Endometrial microvascular endothelial cells (primary cell): ENCODE results near the gene VAV1. TPM values are rescaled to one million over a fixed set of nuclear protein-coding genes. Genes with fewer than 3 reads are reported as not detected.
"Not testable (repeated sequence)": the region's sequence is repeated elsewhere in the genome, so short reads cannot be mapped to it uniquely, and the experiment has no call there.

Experiments used
- in situ Hi-C: cut with HindIII; loops from 2 replicates; pipeline ENCODE4 v1.10.0; 2017; ENCODE audit warnings: low sequenced_read_pairs, low pct_unique_long_range_greater_than_20kb; ENCODE audit errors: inconsistent ontology term
- total RNA-seq: library from RNA; depleted of rRNA; stranded (reverse); fragments of >200 nt; gene quantifications from one replicate; pipeline ENCODE4 v1.2.3, GENCODE V29; 2015; ENCODE audit errors: inconsistent ontology term

The VAV1 gene
- total RNA-seq, 1 donor from 2014 or later, result not detected

DNA sequence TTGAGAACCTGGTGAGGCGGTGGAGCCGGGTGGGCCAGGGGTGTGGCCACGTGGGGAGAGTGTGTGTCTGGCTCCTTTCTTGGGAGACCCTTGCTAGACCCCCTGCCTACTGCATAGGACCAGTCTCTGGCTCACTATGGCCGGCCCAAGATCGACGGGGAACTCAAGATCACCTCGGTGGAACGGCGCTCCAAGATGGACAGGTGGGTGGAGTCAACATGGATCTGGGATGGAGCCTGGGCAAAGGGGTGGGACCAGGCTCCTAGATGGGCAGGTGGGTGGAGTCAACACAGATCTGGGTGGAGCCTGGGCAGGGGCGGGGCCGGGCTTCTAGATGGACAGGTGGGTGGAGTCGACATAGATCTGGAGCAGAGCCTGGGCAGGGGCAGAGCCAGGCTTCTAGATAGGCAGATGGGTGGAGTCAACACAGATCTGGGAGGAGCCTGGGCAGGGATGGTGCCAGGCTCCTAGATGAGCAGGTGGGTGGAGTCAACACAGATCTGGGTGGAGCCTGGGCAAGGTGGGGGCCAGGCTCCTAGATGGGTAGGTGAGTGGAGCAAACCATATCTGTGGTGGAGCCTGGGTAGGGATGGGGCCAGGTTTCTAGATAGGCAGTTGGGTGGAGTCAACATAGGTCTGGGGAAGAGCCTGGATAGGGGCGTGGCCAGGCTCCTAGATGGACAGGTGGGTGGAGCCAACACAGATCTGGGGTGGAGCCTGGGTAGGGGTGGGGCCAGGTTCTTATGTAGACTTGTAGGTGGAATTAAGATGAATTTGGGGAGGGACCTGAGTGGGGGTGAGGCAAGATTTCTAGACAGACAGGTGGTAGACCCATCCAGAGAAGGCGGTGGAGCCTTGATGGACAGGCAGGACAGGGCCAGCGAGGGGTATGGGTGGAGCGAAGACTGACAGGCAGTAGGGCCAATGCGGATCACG lies 56.5 kb downstream of the VAV1 start:
- in situ Hi-C loops, result no loop called here

DNA sequence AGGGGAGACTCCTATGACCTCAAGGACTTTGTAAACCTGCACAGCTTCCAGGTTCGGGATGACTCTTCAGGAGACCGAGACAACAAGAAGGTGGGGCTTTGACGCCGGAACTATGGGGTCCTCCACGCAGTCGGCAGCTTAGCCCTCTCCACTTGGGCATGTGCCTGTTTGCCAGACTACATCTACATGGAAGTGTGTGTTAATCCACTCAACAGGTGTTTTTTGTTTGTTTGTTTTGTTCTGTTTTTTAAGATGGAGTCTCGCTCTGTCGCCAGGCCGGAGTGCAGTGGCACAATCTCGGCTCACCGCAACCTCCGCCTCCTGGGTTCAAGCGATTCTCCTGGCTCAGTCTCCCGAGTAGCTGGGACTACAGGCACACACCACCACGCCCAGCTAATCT lies 57.3 kb downstream of the VAV1 start:
- in situ Hi-C loops, result not testable (repeated sequence)

DNA sequence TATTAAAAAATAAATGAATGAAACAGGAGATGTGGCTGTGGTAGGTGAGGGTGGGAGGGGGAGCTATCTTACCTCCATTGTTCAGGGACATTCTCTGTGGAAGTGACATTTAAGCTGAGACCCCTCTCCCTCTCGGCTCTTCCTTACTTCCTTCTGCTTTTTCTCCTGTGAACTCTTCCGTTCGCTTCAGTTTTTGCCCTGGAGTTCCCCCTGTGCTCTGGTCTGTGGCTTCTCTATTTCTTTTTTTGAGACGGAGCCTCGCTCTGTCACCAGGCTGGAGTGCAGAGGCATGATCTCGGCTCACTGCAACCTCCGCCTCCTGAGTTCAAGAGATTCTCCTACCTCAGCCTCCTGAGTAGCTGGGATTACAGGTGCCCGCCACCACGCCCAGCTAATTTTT lies 58.6 kb downstream of the VAV1 start:
- in situ Hi-C loops, result not testable (repeated sequence)

DNA sequence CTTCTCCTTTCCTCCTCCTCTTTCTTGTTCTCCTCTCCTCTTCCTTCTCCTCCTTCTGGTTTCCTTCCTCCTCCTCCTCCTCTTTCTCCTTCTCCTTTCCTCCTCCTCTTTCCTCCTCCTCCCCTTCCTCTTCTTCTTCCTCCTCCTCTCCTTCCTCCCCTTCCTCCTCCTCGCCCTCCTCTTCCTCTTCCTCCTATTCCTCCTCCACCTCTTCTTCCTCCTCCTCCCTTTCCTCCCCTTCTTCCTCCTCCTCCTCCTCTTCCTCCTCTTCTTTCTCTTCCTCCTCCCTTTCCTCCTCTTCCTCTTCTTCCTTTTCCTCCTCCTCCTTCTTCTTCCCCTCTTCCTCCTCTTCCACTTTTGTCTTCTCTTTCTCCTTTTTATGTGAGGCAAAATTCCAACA lies 59.9 kb downstream of the VAV1 start:
- in situ Hi-C loops, result no loop called here

DNA sequence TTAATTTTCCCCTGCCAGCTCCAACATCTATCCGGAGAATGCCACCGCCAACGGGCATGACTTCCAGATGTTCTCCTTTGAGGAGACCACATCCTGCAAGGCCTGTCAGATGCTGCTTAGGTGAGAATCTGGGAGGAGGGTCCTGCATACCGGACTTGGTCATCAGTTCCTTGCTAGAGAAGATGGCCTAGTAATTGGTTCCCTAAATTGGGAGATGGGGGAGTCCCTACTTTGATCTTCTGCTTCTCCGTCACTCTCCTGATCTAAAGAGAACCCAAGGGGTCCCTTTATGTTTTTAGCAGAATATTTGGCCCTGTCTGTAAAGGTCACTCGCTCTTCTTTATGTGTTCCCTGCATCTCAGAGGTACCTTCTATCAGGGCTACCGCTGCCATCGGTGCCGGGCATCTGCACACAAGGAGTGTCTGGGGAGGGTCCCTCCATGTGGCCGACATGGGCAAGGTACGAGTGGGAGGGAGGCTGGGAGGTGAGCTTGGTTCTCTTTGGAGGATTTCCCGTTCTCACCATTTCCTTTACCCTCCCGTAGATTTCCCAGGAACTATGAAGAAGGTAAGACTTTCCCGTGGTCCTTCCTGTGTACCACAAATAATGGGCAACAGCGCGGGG lies 60.8 kb downstream of the VAV1 start:
- in situ Hi-C loops, result no loop called here

DNA sequence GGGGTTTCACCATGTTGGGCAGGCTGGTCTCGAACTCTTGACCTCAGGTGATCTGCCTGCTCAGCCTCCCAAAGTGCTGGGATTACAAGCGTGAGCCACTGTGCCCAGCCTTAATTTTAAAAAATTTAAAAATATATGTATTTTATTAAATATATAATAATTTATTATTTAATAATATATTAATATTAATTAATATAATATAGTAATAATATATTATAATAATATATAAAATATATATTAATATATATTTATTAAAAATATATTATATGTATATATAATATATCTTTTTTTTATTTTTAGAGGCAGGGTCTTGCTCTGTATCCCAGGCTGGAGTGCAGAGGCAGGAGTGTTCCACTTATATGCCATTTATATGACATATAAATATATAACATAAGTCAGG lies 61.9 kb downstream of the VAV1 start:
- in situ Hi-C loops, result no loop called here

DNA sequence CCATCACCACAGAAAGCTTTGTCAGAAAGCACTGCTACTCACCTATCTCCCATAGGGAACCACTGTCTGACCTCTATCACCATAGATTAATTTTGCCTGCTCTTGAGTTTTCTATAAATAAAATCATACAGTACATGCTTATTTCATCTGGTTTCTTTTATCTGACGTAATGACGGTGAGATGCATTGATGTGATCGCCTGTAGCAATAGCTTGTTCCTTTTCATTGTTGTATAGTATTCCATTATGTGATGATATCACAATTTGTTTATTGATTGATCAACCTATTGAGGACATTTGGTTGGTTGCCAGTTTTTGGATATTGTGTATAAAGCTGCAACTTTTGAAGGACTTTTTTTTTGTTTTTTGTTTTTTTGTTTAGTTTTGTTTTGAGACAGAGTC lies 63.0 kb downstream of the VAV1 start:
- in situ Hi-C loops, result no loop called here

DNA sequence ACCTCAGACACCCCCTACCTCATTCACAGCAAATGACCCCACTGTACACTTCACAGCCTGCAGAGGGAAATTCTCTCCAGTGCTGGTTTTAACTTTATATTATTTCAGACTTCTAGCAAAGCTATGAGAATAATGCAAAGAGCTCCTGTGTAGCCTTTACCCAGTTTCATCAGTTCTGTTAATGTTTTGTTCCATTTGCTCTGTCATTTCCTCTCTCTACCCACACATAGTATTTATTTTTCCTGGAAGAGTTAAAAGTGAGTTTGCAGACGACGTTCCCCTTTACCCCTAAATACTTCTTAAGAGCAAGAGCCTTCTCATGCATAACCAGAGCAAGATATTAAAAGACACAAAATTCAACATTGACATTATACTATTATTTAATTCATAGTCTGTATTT lies 65.0 kb downstream of the VAV1 start:
- in situ Hi-C loops, result no loop called here

DNA sequence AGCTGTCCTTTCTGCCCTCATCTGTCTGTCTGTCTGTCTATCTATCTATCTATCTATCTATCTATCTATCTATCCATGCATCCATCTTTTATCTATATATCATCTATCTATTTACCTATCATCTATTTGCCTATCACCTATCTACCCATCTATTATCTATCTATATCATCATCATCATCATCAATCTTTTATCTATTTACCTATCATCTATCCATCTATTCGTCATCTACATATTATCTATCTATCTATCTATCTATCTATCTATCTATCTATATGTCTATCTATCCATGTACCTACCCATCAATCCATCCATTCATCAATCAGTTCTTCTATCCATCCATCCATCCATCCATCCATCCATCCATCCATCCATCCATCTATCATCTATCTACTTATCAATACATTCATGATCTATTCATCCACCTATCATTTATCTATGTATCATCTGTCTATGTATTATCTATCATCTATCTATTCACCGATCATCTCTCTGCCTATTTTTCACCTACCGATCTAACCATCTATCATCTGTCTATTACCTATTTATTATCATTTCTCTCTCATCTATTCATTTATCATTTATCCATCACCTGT lies 65.7 kb downstream of the VAV1 start:
- in situ Hi-C loops, result no loop called here

DNA sequence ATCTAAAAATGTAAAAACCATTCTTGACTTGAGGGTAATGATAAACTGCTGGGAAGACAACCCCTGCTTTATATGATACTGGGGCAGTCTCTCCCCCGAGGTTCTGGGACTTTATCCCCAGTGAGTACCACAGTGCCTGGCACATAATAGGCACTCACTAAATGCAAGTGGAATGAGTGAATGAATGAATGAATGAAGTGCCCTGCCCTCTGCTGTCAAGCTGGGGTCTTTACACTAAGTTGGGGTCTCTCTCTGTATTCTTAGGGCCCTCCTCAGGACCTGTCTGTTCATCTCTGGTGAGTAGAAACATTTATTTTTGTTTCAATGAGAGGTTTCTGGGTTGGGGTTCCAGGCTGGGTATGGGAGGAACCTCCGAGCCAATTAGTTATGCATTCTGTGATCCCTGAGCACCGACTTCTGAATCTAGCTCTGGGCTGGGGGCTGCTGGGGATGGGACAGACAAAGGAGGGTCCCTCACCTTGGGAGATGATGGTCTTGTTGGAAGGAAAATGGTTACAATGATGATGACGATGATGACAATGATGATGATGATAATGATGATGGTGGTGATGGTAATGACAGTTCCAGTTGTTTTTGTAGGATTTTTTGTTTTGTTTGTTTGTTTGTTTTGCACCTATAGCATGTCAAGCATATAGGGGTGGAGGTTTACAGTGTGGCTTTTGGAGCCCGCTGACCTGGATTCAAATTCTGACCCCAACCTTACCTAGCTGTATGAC lies 70.5 kb downstream of the VAV1 start:
- in situ Hi-C loops, result no loop called here

DNA sequence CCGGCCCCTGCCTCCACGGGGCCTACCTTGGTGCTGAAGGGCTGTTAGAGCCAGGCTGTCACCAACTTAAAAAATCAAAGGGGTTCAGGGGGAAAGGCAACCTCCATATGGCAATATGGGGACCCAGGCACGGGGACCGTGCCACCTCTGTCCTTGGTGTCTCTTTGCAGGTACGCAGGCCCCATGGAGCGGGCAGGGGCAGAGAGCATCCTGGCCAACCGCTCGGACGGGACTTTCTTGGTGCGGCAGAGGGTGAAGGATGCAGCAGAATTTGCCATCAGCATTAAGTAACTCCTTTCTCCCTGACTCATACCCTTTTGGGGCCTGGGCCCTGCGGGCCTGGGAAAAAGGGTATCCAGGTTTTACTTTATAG lies 75.3 kb downstream of the VAV1 start:
- in situ Hi-C loops, result no loop called here

DNA sequence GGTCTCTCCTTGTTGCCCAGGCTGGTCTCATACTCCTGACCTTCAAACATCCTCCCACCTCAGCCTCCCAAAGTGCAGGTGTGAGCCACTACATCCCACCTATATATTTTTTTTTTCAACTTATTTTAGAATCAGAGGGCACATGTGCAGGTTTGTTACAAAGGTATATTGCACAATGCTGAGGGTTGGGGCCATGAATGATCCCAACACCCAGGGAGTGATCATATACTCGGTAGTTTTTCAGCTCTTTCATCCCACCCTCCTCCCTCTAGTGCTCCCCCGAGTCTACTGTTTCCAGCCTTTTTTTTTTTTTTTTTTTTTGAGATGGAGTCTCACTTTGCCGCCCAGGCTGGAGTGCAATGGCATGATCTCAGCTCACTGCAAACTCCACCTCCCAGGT lies 76.5 kb downstream of the VAV1 start:
- in situ Hi-C loops, result no loop called here

DNA sequence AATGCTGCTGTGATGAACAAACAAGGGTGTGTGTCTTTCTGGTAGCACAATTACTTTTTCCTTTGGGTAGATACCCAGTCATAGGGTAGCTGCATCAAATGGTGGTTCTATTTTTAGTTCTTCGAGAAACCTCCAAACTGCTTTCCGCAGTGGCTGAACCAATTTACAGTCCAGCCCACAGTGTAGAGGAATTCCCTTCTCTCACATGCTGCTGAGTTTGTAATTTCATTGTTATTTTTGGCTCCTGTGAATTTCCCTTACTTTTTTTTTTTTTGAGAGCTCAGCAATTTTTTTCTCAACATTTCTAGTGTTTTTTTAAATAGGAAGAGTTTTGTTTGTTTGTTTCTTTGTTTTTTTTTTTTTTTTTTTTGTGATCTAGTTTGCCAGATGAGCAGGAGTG lies 77.4 kb downstream of the VAV1 start:
- in situ Hi-C loops, result no loop called here

DNA sequence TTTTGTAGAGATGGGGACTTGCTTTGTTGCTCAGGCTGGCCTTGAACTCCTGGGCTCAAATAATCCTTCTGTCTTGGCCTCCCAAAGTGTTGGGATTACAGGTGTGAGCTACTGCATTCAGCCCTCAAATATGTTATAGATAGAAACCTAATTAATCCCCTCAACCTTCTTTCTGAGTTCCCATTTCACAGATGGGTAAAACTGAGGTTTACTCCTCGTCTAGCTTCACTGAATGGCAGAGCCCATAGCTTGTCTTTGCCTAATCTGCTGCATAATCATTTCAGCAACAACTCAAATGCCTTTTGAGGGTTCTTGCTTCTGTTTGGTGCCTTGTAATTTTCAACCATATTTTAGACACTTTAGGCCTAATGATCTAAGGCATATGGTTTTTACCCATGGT lies 78.9 kb downstream of the VAV1 start:
- in situ Hi-C loops, result no loop called here

DNA sequence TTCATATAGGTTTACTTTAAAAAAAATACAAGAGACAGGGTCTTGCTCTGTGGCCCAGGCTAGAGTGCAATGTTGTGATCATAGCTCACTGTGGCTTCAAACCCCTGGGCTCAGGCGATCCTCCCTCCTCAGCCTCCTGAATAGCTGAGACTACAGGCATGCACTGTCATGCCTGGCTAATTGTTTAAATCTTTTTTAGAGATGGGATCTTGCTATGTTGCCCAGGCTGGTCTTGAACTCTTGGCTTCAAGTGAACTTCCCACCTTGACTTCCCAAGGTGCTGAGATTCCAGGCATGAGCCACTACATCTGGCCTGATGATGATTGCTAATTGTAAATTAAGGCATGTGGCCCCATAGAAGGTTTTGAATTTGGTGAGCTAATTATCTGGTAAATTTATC lies 79.5 kb downstream of the VAV1 start:
- in situ Hi-C loops, result no loop called here

DNA sequence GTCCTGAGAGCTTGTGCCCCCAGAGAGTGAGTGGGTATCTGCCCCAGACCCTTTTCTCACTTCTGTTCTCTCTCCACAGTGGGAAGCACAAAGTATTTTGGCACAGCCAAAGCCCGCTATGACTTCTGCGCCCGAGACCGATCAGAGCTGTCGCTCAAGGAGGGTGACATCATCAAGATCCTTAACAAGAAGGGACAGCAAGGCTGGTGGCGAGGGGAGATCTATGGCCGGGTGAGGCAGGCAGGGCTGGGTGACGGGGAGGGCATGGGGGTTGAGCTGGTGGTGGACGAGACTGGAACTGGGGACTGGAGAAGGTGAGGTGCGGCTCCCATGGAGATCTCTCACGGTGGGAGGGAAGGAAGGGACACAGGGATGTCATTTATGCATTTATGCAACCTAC lies 81.4 kb downstream of the VAV1 start:
- in situ Hi-C loops, result no loop called here

DNA sequence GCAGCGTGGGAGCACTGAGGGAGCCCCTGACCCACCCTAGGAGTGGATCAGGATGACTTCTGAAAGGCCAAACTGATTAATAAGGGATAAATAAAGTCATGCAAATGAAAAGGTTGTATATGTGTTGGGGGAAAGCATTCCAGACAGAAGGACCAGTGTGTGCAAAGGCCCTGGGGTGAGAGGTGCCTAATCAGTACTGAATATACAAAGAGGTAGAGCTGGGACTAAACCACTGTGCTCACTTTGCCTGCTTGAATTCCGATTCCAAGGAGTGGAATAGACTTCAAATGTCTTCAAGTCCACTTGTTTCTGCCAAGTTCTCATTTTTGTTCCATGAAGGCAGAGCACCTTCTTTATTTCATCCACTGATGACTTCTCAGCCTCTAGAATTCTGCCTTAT lies 82.2 kb downstream of the VAV1 start:
- in situ Hi-C loops, result no loop called here

DNA sequence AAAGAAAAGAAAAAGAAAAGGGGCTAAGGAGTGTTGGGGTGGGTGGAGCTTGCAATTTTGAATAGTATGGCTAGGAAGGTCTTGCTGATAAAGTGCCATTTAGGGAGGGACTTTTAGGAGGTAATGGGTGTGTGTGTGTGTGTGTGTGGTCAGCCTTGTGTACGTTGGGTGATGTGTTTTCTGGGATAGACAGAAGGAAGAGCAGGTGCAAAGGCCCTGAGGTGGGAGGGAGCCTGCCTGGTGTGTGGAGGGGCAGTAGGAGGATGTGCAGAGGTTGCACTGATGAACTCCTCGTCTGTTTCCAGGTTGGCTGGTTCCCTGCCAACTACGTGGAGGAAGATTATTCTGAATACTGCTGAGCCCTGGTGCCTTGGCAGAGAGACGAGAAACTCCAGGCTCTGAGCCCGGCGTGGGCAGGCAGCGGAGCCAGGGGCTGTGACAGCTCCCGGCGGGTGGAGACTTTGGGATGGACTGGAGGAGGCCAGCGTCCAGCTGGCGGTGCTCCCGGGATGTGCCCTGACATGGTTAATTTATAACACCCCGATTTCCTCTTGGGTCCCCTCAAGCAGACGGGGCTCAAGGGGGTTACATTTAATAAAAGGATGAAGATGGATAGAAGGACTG lies 84.4 kb downstream of the VAV1 start:
- in situ Hi-C loops, result no loop called here

DNA sequence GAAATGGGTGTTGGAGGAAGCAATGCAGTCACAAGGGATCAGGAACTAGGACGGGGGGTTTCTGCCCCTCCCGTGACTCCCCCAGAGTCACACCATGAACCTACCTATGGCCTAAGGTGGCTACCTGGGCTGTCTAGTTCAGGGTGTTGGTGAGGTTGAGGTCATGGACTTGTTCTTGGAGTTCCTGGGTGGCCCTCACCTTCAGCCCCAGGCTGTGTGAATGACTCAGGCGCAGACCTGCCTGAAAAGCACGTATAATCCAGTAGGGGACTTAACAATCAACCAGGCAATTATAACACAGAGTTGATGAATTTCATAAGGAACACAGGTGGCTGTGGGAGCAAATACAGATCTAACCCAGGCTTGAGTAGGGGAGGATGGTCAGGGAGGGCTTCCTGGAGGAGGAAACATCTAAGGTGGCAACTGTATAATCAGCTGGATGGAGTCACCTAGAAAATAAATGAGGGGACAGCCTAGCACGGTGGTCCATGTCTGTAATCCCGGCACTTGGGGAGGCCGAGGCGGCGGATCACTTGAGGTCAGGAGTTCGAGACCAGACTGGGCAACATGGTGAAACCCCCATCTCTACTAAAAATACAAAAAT lies 89.3 kb downstream of the VAV1 start:
- in situ Hi-C loops, result no loop called here
